Dedifferentiated amniotic fluid mesenchymal stem cell (primary cell): Measurements from ENCODE around the gene ALKAL2.
"Not testable (repeated sequence)": the region's sequence is repeated elsewhere in the genome, so short reads cannot be mapped to it uniquely, and the experiment has no call there.

ENCODE experiments used
- DNase-seq: peaks from one replicate; pipeline ENCODE4 v3.0.0-alpha.2; 2016; ENCODE audit errors: extremely low spot score

The ALKAL2 gene, protein sequence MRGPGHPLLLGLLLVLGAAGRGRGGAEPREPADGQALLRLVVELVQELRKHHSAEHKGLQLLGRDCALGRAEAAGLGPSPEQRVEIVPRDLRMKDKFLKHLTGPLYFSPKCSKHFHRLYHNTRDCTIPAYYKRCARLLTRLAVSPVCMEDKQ

DNA sequence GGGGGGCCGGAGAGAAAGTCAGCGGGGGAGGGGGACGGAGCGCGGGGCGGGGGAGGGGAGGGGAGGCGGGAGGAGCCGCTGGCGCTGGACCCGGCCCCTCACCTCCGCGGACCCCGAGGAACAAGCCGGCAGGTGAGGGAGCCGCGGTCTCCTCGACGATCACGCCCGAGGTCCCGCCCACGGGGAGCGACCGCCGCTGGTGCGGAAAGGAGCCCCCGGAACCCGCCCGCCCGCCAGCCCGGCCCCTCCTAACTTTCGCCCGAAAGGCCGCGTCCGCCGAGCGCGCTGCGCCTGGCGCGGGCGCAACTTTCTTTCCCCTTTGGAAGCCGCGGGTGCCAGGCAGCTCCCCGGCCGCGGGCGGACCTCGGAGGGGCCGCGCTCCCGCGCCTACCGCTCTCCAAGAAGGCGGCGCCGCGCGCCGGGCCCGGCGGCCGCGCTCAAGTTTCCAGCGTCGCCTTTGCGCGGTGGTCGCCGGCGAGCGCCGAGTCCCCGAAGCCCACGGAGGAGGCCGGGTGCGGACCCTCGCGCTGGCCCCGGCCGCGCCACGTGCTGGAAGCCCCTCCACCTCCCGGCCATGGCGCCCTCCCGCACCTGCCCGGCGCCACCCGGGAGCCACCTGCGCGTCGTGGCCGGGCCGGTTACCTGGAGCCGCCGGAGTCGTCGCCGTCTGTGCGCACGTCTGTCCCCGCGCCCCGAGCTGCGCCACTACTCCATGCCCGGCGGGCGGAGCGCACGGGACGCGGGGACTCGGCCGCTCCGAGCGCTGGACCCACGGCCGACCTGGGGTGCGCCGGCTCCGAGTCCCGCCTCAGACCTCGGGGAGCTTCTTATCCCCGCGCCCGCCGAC lies at the start of gene ALKAL2:
Gene ALKAL2, minus strand, starts transcription at position 181 of the 847 bp plus-strand sequence. CDS start 256 bp downstream, outside the sequence.
- DNase-seq, result no peak

DNA sequence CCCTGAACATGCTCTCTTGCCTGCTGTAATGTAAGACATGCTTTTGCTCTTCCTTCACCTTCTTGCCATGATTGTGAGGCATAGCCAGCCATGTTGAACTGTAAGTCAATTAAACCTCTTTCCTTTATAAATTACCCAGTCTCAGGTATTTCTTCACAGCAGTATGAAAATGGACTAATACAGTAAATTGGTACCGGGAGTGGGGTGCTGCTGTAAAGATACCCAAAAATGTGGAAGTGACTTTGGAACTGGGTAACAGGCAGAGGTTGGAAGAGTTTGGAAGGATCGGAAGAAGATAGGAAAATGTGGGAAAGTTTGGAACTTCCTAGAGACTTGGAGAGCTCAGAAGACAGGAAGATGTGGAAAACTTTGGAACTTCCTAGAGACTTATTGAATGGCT lies 49.1 kb upstream of the ALKAL2 start:
- not testable (repeated sequence) for DNase-seq

DNA sequence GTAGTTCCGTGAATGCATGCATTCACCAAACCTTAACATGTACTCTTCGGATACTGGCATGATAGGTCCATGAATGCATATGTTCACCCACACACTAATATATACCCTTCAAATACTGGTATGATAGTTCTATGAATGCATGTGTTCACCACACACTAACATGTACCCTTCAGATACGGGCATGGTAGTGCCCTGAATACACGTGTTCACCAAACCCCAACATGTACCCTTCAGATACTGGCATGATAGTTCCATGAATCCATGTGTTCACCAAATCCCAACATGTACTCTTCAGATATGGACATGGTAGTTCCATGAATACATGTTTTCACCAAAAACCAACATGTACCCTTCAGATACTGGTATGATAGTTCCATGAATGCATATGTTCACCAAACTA lies 48.5 kb upstream of the ALKAL2 start:
- DNase-seq, result no peak

DNA sequence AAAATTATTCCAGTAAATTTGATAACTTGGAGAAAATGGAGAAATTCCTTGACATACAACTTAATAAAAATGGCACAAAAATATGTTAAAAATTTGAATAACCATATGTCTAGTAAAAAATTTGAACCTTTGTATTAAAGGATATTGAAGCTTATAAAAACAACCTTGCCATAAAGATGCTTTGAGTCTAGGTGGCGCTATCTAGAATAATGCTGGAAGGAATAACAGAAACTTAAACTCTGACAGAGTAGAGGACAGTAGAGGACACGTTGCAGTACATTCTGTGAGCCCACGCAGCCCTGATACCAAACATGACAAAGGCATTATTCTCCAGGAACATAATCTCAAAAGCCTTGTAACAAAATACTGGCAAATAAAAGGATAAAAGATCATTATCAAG lies 44.7 kb upstream of the ALKAL2 start:
- DNase-seq, result no peak

DNA sequence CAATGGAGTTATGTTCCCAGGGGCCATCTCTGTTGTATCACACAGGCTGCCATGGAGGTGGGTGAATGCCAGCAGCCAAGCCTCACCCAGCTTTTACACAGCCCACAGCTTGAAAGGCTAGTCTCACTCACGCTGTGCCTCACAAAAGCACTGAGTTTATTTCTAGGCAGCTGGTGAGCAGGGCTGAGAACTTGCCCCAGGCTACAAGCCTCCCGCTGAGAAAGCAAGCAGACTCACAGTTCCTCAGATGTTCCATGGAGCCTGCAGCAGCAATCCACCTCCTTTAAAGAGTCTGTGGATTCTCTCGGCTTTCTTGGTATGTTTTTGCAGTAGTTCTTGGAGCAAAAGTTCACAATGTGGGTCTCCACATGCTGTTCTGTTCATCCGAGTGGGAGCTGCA lies 40.9 kb upstream of the ALKAL2 start:
- DNase-seq, result no peak

DNA sequence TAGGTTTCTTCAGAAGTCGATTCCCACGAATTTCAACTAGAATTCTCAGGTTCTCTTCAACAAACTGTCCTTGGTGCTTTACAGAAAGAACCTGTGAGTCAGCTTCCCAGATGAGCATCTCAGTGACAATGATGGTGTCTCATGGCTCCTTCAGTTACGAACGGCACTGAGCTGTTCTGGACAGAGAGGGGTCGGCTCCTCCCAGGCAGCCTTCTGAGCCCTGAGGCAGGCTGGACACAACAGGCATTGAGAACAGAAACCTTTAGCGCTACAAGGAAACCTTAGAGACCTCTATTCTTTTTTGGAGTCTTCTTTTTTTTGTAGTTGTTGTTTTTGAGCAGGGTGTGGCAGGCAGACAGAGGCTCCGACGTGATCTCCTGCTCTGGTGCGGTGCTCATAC lies 35.1 kb upstream of the ALKAL2 start:
- DNase-seq, result no peak

DNA sequence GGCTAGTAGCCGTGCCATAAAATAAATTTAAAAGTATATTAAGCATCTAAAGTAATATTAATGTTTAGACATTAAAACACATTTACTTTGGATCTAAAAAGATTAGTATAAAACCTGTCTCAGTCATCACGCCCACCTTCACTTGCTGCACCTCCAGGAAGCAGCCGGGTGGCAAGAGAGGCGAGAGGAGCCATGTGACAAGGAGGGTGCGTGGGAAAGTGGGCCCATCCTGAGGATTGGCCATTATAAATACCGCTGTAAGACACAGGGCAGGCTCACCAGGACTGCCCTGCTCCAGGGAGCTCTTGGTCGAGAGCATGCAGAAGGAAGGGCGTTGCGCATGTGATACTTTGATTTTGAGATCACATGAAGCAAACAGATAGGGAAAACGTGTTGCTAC lies 34.4 kb upstream of the ALKAL2 start:
- DNase-seq, result no peak

DNA sequence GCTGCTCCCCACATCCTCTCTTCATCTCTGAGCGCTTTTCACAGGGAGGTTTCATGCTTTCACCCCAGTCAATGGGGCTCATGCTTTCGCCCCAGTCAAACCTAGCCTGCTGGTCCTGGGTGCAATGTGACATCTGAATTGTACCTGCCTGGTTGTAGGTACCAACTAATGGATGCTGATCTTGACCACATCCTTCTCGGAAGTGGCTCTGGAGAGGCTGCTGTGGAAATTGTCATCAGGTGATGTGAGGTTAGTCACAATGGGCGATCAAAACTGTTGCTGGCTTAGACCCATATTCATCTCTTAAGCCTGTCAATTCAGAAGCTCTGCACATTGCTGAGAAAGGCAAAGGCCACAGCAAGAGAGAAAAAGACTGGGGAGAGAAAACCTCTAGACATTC lies 32.7 kb upstream of the ALKAL2 start:
- no peak for DNase-seq

DNA sequence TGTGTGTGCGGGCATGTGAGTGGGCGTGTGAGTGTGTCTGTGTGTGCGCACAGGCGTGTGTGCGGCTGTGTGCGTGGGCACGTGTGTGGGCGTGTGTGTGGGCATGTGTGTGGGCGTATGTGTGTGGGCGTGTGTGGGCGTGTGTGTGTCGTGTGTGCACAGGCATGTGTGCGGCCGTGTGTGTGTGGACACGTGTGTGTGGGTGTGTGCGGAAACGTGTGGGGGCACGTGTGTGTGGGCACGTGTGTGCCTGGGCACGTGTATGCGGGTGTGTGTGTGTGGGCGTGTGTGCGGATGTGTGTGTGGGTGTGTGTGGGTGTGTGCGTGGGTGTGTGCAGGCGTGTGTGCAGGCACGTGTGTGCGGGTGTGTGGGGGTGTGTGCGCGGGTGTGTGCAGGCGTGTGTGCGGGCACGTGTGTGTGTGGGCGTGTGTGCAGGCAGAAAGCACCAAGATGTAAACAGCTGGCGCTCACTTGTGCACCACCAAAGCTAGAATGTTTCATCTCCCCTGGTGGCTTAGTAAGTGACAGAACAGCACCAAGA lies 31.2 kb upstream of the ALKAL2 start:
- no peak for DNase-seq

DNA sequence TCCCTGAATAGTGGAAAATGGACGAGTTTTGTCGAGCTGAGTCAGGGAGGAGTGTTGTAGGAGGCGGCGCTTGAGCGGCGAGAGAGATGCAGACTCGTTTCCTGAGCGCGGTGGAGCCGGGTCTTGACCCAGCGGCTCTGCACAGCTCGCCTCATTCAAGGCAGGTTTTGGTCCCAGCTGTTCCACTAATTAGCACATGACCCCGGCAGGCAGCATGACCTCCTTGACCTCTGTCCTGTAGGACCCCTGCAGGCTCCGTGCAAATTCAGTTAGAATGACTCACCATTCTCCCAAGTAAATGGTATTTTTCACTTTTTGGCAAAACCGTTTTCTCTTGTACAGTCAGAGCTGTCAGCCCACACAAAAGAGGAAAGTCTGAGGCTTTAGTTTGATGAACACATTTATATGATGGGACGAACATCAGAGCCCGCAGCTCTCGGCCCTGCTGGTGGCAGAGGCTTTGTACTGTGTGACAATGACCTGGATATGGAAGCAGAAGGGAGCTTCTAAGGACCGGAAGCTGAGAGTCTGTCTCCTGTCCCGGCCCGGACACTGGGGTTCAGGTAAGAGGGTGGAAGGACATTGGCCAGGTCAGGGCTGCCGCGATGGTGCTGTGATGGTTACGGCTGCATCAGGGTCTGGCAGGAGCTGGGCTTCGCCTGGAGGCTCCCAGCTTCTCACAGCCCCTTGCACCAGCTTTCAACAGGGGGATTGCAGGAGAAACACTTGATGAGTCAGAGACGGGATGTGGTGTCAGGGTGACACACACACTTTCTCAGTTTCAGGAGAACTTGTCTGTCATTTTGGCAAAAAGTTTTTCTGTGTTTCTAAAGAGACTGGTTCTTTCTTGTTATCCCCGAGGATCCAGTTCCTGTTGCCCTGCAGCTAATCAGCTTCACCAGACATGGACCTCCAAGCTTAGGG lies 29.9 kb upstream of the ALKAL2 start:
- DNase-seq, result no peak

DNA sequence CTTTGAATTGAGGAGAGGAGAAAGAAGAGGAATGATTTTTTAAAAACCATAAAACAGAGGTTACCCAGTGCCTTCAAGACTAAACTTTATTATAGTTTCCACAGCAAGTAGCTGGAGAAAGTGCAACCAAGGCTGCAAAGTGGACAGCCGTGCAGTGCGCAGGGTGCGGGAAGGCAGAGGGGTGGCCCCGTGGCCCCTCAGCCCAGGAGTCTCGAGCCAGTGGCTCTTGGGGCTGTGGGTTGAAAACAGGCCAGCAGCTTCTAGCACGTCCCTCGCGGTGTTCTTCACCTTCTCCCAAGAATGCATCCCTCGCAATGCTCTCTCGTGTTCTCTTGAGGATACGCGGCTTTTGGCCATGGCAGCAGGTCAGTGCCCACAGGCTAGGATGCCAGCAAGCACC lies 28.5 kb upstream of the ALKAL2 start:
- DNase-seq, result no peak

DNA sequence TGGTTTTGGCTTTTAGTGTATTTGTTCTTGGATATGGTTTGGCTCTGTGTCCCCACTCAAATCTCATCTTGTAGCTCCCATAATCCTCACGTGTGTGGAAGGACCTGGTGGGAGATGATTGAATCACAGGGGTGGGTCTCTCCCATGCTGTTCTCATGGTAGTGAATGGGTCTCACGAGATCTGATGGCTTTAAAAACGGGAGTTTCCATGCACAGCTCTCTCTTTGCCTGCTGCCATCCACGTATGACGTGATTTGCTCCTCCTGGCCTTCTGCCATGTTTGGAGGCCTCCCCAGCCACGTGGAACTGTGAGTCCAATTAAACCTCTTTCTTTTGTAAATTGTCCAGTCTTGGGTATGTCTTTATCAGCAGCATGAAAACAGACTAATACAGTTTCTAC lies 28.0 kb upstream of the ALKAL2 start:
- DNase-seq, result not testable (repeated sequence)

DNA sequence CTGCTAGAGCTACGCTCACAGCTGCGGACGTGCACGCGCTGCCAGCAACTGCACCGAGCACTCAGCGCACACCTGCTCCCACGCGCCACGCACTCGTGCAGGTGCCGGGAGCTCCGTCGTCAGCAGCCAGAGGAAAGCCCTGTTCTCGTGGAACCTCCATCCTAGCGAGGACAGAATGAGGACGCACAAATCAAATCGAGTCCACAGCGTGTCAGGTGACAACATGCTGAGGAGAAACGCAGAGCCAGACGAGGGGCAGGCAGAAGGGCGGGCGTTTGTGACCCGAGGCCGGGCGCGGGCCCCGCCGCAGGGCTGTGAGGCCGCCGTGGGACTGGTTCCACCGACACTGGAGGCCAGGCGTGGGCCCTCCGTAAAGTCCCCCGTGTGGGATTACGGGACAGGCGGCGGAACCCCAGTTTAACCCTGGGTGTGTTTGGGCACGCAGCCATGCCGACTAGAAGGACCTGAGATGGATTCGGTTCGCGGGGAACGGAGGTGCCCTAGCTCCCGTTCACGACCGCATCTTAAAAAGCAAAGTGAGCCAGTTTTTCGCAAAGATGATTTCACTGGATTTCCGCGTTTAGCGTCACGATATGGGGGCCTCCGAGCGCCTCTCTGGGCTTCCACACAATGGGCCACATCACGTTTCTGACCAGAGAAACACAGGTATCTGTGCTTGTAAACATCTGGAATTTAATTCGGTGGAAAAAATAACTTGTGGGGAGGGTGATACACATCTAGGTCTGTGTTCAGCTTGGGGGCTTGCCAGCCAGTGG lies 26.9 kb upstream of the ALKAL2 start:
- DNase-seq, result no peak

DNA sequence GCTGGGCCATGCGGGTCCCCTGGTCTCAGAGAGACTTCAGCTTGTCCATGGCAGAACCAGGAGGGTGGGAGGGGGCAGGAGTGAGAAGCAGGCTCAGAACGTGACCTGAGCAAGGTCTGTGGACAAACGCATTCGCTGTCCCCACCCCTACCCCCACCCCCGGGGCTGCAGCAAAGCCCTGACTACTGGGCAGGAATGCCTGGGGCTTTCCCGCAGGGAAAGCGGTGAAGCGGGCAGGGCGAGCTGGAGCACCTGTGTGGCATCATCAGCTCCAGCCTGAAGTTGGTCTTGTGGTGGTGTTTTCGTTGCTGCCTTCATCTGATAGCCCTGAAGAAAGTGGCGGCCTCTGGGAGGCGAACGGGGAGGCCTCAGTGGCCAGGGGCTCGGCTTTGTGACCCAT lies 26.1 kb upstream of the ALKAL2 start:
- DNase-seq, result no peak

DNA sequence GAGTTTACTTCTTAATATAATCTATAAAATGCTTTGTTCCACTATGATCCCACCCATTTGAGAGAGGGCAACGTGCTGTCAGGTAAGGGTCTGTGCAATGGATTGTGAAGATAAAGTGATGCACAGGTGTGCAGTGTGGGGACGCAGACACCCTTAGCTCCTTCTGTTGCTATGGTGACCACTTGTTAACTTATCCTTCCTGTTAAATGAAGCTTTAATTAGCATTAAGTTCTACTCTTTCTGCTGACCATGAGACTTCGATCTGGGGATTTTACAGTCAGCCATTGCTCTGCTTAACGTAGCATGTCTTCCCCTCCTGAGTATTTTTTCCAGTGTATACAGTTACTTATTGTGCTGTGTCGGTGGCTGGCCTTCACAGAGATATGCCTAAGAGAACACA lies 23.1 kb upstream of the ALKAL2 start:
- no peak for DNase-seq

DNA sequence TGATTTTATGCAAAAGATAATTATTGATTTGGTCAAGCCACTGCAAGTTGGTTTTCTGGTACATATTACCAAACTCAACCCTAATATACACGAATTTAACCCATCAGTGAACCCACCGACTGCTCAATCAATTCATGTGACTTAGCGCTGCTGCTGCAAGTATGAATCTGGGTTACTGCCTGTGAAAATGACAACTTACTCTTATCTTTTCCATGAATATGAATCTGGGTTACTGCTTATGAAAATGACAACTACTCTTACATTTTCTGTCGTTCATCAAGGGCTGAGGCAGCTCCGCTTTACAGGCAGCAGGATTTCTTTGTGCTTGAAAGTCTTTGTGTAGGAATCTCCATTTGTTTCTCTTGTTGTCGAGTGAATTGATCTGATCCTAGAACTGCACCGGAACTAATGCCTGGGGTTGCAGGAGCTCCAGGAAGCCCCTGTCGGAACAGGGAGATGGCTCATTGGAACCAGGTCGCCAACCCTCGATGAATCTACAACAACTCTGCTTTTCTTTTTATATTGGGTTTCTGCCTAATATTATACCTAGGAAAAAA lies 22.1 kb upstream of the ALKAL2 start:
- no peak for DNase-seq

DNA sequence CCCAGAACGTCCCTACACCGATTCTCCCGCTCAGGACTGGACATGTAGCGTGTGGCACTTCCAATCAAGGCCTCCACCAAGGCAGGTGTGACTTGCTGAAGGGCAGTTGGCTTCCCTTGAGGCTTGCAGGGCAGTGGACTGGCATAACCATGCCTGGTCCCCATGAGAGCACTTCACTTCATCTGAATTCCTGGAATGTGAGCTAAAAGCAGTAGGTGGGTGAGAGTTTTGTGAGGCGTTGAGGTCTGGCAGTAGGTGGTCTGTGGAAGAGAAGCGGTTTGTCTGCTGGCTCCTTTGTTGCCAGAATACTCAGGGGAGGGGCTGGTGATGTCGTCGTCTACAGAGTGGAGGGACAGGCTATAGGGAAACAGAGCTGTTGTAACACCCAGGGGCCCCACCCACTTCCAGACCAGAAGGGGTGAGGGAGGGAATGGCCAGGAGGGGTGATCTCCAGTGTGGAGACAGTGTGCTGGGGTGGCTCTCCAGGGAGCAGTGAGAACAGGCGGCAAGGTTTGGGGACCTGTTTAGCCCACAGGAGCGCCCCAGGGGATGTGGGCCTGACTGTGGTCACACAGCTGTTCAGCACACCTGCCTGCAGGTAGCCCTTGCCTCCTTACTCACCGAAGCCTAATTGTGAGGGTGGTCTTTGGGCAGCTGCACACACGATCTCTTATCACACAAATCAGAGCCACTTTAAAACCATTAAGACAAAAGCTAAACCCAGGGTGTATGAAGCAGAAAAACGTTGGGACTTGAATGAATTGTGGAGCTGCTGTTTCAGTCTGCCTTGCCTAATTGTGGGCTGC lies 21.5 kb upstream of the ALKAL2 start:
- DNase-seq, result no peak

DNA sequence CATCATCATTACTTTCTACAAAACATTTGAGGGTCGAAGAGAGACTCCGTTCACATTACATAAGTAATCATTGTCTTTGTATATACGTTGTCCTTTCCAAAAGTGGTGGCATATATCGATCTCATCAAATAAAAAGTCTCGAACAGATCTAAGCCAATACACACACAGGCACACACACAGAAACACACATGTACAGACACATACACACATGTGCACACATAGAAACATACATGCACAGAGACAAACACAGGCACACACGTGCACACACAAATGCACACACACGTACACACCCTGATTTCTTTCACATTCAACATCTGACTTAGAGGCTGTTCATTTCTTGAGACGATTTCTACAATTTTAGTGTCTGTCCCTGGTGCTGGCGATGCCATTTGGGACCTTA lies 17.5 kb upstream of the ALKAL2 start:
- DNase-seq, result no peak

DNA sequence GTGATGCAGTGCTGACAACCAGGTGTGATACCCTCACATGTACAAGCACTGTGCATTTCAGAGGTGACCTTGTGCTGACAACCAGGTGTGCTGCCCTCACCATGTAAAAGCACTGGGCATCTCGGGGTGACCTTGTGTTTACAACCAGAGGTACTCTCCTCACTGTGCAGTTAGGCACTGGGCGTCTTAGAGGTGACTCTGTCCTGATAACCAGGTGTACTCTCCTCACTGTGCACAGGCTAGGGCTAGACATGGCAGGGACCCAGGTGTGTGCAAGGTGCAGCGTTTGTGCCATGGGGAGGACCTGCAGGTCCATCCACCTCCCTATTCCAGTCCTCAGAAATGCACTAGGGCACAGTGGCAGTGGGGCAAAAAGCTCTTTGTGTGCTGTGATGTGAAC lies 8.5 kb upstream of the ALKAL2 start:
- no peak for DNase-seq

DNA sequence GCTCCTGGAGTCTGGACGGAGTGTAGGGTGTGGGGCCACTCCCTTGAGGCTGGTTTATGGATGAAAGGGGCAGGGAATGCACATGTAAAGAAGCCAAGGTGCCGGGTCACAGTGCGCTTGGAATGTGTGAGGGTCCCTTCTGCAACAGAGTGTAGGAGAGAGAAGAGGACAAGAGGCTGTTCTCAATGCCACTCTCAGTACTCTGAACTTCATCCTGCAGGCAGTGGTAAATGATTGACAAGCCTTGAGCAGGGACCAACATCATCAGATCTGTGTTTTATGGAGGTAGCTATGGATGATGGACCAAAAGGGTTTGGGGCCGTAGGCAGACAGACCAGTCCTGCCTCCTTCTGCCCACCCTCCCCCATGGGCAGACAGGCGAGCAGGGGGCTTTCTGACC lies 7.2 kb upstream of the ALKAL2 start:
- DNase-seq, result no peak
